Eye (tissue), 1 donor: ENCODE results near the gene GOLGA2.
A peak's percentile ranks its signal among the peaks of the same experiment; 100 is the strongest.

Source experiments
- DNase-seq: peaks from one replicate; pipeline ENCODE4 v3.0.0-alpha.2; 2015

GOLGA2 gene

GRCh38 chr9:128275198-128276007, at the start of gene GOLGA2:
TSS of gene GOLGA2 (minus strand) at chr9:128276007. CDS start at chr9:128275976, 31 bp downstream.
- DNase-seq, result peak; percentile 74

GRCh38 chr9:128324401-128324800, 48.6 kb upstream of the GOLGA2 start:
- DNase-seq, result no peak

- no peak for DNase-seq
Observed at GRCh38 chr9:128323791-128324190, 48.0 kb upstream of the GOLGA2 start.

GRCh38 chr9:128323212-128323730, 47.5 kb upstream of the GOLGA2 start:
- DNase-seq, result no peak

- DNase-seq, result peak; percentile 98
Observed at GRCh38 chr9:128322404-128323211, 46.8 kb upstream of the GOLGA2 start, which contains the start of the genes COQ4 and TRUB2. TSS of gene COQ4 (plus strand) at chr9:128322839. CDS start at chr9:128322859, 20 bp downstream. TSS of gene TRUB2 (minus strand) at chr9:128322447. CDS start at chr9:128322408, 39 bp downstream.

GRCh38 chr9:128321879-128322403, 46.1 kb upstream of the GOLGA2 start:
- no peak for DNase-seq

- no peak for DNase-seq
Observed at GRCh38 chr9:128321343-128321742, 45.5 kb upstream of the GOLGA2 start.

- DNase-seq, result no peak
Observed at GRCh38 chr9:128317629-128318028, 41.8 kb upstream of the GOLGA2 start.

GRCh38 chr9:128316421-128316820, 40.6 kb upstream of the GOLGA2 start:
- DNase-seq, result no peak

- DNase-seq, result no peak
Observed at GRCh38 chr9:128314697-128315096, 38.9 kb upstream of the GOLGA2 start.

GRCh38 chr9:128310461-128310860, 34.7 kb upstream of the GOLGA2 start:
- no peak for DNase-seq

GRCh38 chr9:128309551-128309950, 33.7 kb upstream of the GOLGA2 start:
- no peak for DNase-seq

GRCh38 chr9:128304971-128305288, 29.1 kb upstream of the GOLGA2 start:
- DNase-seq, result no peak

- DNase-seq, result no peak
Observed at GRCh38 chr9:128304136-128304970, 28.5 kb upstream of the GOLGA2 start.

GRCh38 chr9:128298535-128299482, 23.0 kb upstream of the GOLGA2 start:
- DNase-seq, result no peak

- DNase-seq, result no peak
Observed at GRCh38 chr9:128297221-128297773, 21.5 kb upstream of the GOLGA2 start.

GRCh38 chr9:128296340-128297220, 20.8 kb upstream of the GOLGA2 start:
- no peak for DNase-seq

- no peak for DNase-seq
Observed at GRCh38 chr9:128294142-128294541, 18.3 kb upstream of the GOLGA2 start.

GRCh38 chr9:128293091-128293490, 17.3 kb upstream of the GOLGA2 start:
- no peak for DNase-seq

GRCh38 chr9:128292009-128292408, 16.2 kb upstream of the GOLGA2 start:
- no peak for DNase-seq
